GM21737 (cell line): ENCODE measurements around the gene THRAP3.
A peak's percentile ranks its signal among the peaks of the same experiment; 100 is the strongest.

Source experiments
- ATAC-seq: cut with Tn5 transposase; IDR thresholded peaks from one replicate; pipeline ENCODE4 v1.9.1; 2021; ENCODE audit warnings: mild to moderate bottlenecking, moderate library complexity; ENCODE audit not compliant: unreplicated experiment

THRAP3 gene

DNA sequence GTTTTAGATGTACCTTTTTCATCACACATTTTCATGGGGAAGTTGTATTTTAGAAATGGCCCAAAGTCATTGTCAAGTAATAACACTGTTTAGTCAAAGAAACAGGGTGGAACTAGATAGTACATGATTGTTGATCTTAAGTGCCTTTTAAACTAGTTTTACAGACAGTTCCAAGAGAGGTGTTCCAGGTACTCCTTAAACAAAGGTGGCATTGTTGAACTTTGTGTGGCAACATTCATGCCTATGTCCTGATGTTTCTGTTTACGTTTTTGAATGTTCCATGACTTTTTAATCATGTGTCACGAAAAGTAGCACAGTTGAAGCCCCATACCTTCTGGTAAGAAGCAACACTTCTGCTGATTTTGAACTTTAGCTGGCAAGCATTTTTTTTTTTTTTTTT lies 72.8 kb downstream of the THRAP3 start:
- no peak for ATAC-seq

DNA sequence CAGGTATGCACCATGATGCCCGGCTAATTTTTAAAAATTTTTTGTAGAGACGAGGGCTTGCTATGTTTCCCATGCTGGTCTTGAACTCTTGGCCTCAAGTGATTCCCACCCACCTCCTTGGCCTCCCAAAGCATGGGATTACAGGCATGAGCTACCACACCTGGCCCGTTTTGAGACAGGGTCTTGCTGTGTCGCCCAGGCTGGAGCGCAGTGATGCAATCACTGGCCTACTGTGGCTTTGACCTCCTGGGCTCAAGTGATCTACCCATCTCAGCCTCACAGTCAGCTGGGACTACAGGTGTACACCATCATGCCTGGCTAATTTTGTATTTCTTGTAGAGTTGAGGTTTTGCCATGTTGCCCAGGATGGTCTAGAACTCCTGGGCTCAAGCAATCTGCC lies 74.4 kb downstream of the THRAP3 start:
- no peak for ATAC-seq

DNA sequence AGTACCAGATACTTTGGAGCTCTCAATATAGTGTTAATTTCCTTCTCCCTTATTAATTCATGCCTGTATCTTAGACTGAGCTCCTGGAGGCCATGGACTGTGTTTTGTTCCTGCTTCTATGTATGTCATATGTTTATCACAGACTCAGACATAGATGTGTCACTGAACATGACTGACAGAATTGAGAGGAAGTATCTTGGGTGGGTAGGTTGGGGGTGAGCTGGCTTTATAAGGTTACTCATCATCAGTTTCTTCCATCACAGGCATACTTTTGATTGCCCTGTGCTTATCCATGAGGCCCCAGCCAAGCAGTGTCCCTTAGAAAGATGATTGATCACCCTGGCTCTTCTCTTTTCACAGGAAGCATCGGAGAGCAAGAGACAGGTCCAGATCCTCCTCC lies 76.3 kb downstream of the THRAP3 start:
- no peak for ATAC-seq

DNA sequence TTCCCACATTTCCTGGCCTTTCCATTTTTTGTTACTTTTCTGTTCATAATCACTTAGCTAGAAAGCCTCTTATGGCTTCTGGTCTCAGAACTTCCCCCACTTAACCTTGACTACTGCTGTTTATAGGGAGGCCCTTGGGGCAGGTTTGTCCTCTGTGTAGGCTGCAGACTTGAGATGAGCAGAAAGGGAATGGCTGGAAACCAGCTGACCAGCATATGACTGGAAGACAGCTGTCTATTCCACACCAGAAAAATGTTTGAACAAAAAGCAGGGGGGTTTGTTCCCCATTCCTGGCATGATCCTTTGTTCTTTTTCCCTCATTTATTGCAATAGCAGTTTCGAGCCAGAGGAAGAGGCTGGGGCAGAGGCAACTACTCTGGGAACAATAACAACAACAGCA lies 77.0 kb downstream of the THRAP3 start:
- ATAC-seq: no peak

DNA sequence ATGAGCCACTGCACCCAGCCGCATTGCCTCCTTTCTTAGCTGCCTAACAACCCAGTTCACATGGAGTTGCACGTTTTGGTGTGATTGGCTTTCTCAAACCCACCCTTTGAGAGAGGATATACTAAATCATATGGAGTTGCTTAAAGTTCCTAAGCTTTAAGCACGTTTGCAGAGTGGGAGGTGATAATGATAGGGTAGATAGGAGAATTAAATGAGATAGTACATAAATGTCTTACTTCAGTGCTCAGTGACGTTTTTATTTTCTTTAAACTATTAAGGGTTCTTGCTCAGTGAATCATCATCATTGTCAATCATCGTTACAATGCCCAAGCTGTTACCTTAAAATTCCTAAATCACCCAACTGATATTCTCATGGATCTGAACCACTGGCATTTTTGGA lies 79.0 kb downstream of the THRAP3 start:
- no peak for ATAC-seq

DNA sequence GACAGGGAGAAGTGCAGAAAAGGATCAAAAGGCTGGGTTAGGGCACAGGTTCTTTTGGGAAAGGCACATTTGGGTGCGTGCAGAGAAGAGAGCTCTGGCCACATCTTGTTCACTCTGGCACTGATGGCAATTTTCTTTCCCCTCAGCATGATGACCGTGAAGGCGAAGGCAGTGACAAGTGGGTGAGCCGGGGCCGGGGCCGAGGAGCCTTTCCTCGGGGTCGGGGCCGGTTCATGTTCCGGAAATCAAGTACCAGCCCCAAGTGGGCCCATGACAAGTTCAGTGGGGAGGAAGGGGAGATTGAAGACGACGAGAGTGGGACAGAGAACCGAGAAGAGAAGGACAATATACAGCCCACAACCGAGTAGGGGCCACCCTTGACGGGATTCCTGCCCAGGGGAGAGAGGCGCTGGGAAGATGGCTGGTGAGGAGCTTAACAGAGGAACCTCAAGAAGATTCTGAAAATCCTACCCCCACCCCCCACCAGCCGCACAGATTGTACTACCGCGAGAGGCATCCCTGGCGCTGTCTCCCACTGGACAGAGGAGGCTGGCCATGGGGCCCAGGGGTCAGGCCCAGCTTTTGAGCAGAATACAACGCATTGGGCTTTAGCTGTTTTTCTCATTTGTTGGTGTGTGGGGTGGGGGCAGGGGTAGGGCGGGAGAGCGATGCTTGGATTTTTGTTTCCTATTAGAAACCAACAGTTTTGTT lies 79.6 kb downstream of the THRAP3 start:
- no peak for ATAC-seq

DNA sequence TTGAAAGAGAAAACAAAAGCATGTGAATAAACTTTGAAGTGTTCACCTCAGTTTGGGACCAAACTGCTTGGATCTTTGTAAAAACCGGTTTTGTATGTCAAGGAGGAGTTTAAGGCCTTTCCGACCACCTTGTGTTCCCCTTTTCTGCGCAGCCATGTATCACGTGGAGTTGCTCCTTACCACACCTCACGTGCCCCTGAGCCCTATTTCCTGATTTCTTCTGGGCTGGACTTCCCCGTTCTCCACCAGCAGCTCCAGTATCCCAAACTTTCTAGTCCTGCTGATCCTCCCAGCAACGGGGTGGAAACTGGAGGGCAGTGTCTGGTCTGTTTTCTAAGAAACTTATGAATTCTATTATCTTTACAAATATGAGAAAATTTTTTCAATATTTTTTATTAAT lies 80.3 kb downstream of the THRAP3 start:
- no peak for ATAC-seq

DNA sequence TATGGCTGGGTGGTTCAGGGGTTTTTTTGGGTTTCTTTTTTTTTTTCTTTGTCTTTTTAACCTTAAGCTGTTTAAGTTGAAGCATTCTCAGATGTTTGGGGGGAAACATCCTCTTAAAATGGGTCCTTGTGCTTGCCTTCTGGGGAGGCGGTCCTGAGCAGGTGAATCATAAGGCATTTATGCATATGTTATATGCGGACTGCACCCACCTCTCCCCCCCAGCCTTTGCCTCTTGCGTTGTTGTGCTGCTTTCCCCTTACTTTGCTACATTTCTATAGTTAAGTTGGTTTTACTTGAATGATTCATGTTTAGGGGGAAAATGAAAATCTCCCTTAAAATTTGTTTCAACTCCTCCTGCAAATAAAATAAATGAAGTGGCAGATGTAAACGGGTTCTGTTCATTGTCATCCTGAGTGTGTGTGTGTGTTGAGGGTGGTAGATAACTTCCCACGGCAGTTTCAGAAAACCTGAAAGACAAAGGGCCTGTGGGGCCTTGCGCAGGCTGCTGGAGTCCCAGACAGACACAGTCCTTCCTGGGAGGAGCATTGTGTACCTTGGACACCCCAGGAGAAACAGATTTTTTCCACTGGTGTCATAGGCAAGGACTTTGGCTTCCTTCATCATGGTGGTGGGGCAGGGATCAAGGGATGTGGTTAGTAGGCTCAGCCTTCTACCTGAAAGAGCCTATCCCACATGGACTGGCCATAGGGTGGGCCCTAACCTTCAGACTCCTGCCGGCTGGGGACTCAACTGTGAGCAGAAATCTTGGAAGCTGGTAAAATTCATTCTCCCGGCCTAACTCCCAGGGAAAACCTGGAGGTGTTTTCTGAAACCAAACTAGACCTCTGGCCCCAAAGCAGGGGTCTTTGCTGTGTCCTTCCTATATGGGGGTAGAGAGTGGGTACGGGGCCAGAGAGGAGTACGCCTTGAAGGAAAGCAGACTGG lies 81.0 kb downstream of the THRAP3 start:
- ATAC-seq: no peak

DNA sequence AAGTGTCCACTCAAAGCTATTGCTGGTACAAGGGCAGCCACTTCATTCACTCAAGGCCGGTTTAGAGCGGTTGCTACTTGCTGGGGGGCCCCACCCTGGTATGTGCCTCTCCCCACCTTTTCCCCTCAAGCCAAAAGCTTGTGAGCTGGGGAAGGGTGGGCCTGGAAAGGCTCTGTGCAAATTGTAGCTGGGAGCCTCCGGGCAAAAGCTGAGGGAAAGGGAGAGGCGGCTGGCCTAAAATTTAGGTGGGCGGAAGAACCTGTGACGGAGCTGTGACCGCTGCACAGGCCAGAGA lies 81.6 kb downstream of the THRAP3 start:
- ATAC-seq: no peak

DNA sequence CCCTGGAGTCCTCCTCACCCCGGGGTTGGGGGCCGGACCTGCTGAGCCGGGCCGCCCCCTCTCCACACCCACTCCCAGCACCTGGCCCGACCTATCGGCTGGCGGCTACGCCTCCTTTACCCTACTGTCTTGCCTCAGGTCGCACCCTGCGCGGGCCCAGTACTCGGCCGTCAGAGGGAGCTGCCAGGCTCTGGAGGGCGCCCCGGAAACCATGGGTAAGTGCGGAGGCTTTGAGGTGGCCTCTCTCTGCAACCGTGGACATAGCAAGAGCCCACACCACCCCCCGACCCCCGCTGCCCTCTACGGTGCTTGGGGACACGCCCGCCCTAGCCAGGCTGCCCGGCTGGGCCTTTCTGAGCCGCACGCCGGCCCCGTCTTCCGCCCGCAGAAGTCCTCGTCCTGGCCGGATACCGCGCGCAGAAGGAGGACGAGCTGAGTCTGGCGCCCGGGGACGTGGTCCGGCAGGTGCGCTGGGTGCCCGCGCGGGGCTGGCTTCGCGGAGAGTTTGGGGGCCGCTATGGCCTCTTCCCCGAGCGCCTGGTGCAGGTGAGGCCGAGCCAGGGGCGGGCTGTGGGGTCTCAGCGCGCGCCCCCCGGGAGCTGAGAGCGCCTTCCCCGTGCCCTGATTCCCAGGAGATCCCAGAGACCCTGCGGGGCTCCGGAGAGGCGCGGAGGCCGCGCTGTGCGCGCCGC lies 82.1 kb downstream of the THRAP3 start, which contains the start of gene SH3D21:
Gene SH3D21 (plus strand): TSS at position 159 of the 692 bp plus-strand sequence. CDS start 53 bp downstream, at position 212.
- ATAC-seq: peak; percentile 27

DNA sequence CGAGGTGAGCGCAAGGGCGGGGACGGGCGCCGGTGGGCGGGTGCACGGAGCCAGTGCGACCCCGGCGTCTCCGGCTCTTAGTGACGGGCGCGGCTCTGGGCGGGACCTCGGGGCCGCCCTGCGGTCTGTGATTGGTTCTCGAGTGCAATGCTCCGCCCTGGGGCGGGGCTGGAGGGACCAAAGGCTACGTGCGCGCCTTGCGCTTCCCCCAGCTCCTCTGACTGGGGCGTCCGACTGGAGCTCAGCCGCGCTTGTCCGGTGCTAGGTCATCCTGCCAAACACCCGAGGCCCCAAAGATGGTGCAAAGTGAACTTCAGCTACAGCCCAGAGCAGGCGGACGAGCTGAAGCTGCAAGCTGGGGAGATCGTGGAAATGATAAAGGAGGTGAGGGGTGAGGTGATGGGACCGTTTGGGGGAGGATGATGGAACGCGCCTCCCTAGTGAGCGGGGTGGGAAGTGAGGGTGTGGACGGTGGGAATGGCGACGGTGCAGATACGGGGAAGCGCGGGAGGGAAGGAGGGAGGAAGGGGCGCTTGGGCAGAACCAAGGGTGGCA lies 82.7 kb downstream of the THRAP3 start:
- peak; percentile 98 for ATAC-seq

DNA sequence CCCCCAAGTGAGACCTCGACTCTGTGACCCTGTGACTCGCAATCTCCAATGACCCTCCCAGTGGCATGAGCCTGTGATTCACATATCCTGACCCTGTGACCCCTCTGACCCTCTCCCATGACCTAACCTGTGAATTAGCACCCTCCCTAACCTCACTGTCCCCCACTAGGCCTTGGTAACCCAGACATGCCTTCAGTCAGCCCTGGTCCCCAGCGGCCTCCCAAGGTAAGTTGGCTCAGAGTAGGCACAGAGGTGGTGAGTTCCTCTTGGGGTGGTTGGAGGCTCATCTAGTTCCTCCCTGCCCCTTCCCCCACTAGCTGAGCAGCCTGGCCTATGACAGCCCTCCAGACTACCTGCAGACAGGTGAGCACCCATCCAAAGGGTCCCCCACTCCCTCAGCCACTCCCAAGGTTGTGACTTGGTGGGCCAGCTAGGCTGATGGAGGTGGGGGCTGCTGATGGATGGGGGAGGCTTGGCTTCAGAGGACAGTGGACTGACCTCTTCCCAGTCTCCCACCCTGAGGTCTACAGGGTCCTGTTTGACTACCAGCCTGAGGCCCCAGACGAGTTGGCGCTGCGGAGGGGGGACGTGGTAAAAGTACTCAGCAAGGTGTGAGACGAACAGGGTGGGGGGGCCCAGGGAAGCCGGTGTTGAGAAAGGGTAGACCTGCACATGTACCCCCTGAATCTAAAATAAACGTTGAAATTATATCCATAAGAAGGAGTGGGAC lies 83.5 kb downstream of the THRAP3 start:
- ATAC-seq: no peak

DNA sequence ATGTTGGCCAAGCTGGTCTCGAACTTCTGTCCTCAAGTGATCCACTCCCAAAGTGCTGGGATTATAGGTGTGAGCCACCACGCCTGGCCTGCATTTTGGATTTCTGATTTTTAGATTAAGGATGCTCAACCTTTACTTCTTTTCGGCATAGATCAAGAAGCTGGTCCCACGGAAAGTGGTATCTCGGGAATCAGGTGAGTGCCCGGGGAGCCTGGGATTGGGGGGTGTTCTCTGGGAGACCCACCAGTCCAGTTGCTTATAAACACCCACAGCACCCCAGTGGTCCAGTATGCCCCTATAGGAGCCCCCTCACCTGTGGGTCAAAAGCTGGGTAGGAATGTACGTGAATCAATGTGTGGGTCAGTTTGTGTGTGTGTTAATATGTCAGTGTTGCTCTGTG lies 85.2 kb downstream of the THRAP3 start:
- ATAC-seq: no peak

DNA sequence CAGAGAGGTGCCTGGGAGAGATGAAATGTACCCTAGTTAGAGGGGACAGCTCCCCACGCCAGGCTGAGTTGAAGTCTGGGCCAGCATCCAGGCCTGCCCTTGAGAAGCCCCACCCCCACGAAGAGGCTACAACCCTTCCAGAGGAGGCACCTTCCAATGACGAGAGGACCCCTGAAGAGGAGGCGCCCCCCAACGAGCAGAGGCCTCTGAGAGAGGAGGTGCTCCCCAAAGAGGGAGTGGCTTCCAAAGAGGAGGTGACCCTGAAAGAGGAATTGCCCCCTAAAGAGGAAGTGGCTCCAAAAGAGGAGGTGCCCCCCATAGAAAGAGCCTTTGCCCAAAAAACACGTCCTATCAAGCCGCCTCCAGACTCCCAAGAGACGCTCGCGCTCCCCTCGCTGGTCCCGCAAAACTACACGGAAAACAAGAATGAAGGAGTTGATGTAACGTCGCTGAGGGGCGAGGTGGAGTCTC lies 96.1 kb downstream of the THRAP3 start:
- no peak for ATAC-seq

DNA sequence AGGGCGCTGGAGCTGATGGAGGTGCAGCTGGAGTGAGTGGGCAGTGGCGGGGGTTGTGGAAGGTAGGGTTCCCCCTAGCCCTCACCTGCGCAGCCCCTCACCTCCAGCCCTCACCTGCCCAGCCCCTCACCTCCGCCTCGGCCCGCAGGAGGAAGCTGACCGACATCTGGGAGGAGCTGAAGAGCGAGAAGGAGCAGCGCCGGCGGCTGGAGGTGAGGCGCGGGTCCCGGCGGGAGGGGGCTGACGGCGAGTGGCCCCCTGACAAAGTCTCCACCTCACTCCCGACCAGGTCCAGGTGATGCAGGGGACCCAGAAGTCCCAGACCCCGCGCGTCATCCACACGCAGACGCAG lies 96.5 kb downstream of the THRAP3 start:
- ATAC-seq: no peak

DNA sequence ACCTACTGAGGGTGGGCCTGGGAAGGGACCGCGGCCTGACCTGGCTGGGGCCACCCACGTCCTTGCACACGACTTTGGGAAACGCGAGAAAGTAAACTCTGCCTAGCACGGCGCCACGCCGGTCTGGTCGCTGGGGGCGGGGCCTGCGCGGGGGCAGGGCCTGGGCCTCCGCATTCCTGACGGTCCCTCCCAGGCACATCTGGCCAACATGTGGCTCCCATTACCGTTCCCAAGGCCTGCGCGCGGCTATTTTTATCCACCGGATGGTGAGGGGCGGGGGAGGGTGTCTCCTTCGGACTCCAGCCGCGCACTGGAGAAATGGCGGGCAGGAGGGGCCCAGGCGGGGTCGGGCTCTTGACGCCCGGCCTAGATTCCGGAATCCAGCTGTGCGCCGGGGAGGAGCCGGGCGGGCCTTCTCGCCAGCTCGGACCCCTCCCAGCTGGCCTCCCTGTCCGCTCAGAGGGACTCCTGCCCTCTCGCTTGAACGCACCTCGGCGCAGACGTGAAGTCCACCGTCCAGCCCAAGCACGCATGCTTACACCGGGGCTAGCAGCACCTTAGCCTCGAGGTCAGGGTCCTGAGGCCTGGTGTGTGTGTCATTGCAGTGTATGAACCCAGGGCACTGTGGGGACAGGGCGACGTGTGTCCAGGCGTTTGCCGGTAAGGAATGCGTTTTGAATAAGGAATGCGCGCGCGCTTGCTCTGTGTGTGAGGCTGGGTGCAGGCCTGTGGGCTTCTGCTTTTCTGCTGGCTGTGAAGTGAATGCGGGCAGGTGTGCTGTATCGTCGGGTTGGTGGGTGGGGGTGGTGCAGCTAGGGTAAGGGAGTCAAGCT lies 97.1 kb downstream of the THRAP3 start:
- ATAC-seq: no peak

DNA sequence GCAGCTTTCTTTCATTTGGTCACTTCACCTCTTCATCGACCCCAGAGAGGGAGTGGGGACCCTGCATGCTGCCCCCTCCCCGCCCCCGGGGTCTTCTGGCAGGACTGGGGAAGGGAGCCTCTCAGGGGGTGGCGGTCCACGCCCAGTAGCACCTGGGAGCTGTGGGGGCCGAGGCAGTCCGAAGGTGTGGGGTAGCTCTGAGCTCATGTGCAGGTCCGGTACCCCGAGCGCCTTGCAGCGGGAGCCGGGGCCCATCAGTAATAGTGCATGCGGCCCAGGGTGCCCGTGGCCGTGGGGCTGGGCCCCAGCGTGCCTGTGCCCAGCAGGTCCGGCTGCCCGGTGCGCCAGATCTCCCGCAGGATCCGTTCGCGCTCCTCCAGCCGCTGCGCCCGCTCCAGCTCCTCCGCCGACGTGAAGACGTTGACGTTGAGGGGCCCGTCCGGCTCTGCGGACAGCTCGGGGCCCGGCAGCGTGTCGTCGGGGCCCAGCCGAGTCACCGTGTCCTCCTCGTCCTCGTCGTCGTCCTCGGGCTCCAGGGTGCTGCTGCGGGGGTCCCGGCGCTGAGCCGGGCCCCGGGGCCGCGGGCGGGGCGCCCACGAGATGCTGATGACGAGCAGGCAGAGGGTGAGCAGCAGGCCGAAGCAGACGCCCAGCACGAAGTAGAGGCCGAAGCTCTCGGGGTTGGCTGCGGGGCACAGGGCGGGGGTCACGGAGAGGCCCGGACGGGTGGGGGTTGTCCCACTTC lies 98.0 kb downstream of the THRAP3 start:
- no peak for ATAC-seq

DNA sequence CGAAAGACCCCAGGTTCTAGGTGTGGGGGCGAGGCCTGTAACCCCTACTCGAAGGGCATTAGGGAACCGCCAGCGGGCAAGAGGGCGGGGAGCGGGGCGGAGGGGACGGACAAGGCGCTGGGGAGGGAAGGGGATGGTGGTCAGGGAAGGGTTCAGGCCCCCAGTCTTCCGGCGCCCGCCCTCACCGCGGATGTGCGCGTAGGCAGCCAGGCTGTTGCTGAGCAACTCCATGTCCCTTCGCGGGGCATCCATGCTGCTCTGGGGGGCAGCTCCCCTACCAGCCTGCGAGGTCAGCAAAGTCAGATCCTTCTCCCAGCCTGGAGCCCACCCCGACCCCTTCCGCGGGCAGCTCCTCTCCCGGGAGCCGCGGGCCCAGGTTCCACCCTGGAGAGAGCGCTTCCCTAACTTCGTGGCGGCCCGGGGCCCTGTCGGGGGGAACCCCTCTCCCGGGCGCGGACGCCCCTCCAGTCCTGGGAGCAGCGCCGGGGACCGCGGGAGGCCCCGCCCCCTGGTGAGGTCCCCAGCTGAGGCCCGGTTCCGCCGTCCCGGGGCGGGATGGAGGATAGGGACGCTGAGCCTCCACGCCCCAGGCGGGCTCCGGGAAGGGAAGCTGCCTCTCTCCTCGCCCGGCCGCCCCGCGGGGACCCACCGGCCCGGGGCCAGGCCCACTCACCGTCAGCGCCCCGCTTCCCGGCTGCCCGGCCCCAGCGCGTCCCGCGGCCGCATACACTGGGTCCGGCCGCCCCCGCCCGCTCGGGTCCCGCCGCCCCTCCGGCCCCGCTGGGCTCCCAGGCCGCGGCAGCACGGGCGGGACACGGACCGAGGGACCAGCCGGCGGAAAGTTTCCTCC lies 98.8 kb downstream of the THRAP3 start:
- ATAC-seq: no peak
